ENCODE results near the gene PYY.

PYY gene

DNA sequence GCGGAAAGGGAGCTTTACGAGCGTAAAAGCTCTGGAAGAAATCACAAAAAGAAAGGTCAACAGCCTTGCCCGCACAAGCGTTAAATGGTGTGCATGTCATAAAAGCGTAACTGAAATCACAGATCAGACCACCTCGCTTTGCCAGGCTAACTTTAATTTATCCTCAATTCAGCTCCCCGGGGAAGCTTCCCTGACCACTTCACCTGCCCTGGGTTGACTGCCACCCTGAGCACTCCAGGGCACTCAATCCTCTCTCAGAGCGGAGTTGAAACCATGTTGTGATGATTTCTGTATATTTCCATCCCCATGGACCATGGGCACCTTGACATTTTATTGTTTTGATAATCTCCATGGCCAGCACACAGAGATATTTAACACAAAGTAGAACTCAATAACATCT is 34.6 kb upstream of the PYY start:
- TF ChIP-seq, protein P1, sequence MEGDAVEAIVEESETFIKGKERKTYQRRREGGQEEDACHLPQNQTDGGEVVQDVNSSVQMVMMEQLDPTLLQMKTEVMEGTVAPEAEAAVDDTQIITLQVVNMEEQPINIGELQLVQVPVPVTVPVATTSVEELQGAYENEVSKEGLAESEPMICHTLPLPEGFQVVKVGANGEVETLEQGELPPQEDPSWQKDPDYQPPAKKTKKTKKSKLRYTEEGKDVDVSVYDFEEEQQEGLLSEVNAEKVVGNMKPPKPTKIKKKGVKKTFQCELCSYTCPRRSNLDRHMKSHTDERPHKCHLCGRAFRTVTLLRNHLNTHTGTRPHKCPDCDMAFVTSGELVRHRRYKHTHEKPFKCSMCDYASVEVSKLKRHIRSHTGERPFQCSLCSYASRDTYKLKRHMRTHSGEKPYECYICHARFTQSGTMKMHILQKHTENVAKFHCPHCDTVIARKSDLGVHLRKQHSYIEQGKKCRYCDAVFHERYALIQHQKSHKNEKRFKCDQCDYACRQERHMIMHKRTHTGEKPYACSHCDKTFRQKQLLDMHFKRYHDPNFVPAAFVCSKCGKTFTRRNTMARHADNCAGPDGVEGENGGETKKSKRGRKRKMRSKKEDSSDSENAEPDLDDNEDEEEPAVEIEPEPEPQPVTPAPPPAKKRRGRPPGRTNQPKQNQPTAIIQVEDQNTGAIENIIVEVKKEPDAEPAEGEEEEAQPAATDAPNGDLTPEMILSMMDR (IDR thresholded peaks at IDR 0.05): no peak
- no peaks in the 10 kb centered on the region for H3K36me3 ChIP-seq
- H3K4me1 ChIP-seq (ENCODE audit: control insufficient read depth in 1 of 2, insufficient read depth in 1 of 2, low read depth in 1 of 2, low read length in 1 of 2): peaks cover 3 to 5% of the 10 kb centered on the region in 2 experiments

DNA sequence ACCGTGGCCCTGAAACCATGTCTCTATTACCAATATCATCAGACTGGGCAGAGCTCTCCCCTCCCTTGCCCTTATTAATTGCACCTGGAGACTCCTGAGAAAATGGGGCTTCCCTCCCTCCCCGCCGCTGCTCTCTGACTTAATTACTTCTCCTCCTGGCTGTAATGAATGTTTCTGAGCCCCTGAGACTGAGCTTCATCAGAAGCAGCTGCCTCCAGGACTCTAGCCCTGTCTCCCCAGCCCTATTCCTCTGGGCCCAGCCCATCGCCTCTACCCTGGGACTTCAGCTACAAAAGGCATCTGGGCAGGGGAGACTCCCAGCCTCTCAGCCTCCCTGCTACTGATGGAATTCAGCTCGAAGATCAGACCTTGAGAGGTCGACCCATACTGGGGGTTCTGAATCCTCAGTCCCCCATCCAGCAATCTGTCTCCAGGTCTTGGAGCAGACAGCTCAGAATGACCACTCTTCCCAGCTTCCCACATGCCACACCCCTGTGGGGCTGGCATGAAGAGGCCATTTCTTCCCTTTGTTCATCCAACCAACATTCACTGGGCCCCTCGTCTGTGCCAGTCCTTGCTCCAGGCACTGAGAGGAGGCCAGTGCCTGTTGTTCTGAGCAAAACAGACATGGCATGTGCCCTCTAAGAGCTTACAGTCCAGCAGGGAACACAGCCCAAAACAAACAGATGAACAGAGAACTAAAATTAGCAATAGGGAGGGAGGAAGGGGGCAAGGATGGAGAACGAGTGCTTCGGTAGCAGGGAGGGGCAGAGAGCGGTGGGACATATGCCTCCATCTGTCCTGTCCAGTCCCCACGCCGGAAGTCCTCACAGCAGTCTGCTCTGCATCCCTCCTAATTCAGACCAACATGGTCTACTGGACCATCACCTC is 33.6 kb upstream of the PYY start:
- TF ChIP-seq, protein P1 (IDR thresholded peaks at IDR 0.05): no peak
- Histone ChIP-seq H3K4me1 (ENCODE audit: control insufficient read depth in 1 of 2, insufficient read depth in 1 of 2, low read depth in 1 of 2, low read length in 1 of 2) (peaks cover 3 to 5% of the 10 kb centered on the region in 2 experiments), H3K4me3 (ENCODE audit: low read depth in 1 of 2, low read length in 1 of 2) (no peak overlapping the region), H3K9me3 (no peaks in the 10 kb centered on the region), H3K27ac (no peak overlapping the region), H3K36me3 (no peaks in the 10 kb centered on the region), H3K27me3 (peaks cover 61% of the 10 kb centered on the region)

More for the DNA sequence above, 34.6 kb upstream of the PYY start:
- Histone ChIP-seq H3K27ac (no peak overlapping the region), H3K27me3 (peaks cover 51% of the 10 kb centered on the region), H3K9me3 (no peaks in the 10 kb centered on the region), H3K4me3 (ENCODE audit: low read depth in 1 of 2, low read length in 1 of 2) (no peak overlapping the region)

DNA sequence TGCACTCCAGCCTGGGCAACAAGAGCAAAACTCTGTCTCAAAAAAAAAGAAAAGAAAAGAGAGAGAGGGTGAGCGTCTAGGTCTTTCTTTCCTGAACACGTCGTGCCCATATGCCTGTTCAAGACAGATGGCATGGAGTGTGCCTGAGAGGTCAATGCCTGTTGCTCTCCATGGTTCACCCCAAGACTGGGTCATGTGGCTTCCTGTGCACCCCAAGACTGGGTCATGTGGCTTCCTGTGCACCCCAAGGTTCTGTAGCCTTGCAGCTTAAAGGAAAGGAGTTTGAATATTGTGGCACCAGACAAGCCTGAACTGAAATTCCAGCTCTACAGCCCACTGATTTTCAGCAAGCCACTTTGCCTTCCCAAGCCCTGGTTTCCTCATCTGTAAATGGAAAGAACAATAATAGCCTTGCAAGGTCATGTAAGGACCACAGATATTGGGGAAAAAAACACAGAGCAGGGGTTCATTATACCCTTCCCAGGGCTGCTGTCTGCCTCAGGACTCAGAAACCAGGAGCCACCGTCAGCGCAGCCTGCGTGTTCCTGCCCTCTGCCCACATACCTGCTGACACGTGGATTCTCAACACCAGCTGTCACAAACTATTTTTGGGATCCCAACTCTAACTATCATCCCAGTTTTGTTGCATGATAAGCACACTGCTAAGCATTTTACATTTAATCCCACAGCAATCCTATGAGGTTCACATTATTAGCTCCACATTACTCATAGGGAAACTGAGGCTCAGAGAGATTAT is 32.7 kb upstream of the PYY start:
- Histone ChIP-seq H3K36me3 (no peaks in the 10 kb centered on the region), H3K27ac (no peak overlapping the region), H3K9me3 (no peaks in the 10 kb centered on the region), H3K4me3 (ENCODE audit: low read depth in 1 of 2, low read length in 1 of 2) (no peak overlapping the region), H3K27me3 (peaks cover 70% of the 10 kb centered on the region), H3K4me1 (ENCODE audit: control insufficient read depth in 1 of 2, insufficient read depth in 1 of 2, low read depth in 1 of 2, low read length in 1 of 2) (peaks cover 3 to 5% of the 10 kb centered on the region in 2 experiments)
- TF ChIP-seq, protein P1 (IDR thresholded peaks at IDR 0.05): no peak

DNA sequence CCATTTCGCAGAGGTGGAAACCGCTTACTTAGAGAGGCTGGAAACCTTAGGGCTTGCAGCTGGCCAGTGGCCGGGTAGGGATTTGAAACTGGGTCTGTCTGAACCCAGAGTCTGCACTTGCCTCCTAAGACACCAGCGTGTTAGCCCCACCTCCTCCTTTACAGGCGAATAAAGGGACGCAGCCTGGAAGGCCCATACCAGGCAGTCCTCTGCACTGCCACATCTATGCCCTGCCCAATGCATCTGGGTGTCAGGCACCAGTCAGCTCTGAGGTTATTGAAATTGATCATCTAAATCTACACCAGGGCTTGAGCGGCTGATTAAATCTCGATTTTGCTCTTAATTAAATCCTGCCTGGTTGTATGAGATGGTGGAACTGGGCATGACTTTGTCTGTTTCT is 30.8 kb upstream of the PYY start:
- H3K4me3 ChIP-seq (ENCODE audit: low read depth in 1 of 2, low read length in 1 of 2): no peak overlapping the region
- no peak overlapping the region for H3K27ac ChIP-seq
- TF ChIP-seq, protein P1 (IDR thresholded peaks at IDR 0.05): no peak
- peaks cover 3 to 5% of the 10 kb centered on the region in 2 experiments for H3K4me1 ChIP-seq (ENCODE audit: control insufficient read depth in 1 of 2, insufficient read depth in 1 of 2, low read depth in 1 of 2, low read length in 1 of 2)
- H3K36me3 ChIP-seq: no peaks in the 10 kb centered on the region
- peaks cover 87% of the 10 kb centered on the region for H3K27me3 ChIP-seq
- H3K9me3 ChIP-seq: no peaks in the 10 kb centered on the region

DNA sequence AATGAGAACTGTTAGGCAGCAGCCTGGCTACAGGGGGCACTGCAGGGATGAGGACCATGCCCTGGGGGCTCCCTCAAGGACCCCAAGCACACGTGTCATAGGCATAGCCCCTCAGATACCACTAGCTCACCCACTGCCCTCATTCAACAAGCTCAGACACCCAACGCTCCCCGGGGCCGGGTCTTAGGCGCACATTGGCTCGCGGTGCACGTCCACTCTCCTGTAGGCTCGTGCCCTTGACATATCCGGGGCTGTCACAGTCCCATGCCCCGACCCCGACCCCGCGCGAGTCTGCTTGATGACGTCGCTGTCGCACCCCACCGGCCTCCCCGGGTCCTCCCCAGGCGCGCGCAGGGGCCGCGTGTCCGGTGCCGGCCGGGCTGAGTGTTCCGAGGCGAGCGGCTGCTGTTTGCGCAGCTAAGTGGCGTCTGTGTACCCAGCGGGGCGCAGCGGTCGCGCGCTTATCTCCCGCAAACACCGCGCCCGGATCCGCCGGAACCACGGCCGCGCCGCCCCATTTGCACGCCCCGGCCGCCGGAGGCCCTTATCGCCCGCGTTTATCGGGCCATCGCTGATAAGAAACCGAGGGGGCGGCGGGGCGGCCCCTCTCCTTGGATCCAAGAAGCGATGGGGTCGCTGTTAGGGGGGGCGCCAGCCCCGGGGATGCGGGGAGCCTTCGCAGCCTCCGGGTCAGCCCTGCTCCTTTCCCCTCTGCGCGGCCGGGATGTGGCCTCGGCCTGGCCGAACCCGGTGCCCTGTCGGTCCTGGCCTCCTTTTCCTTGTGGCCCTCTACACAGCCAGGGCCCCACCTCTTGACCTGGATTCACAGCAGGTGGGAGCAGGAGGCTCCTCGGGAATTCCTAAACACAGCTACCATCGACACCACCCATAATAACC is 30.0 kb upstream of the PYY start:
- Histone ChIP-seq H3K9me3 (no peaks in the 10 kb centered on the region), H3K27me3 (peaks cover 93% of the 10 kb centered on the region), H3K4me1 (ENCODE audit: control insufficient read depth in 1 of 2, insufficient read depth in 1 of 2, low read depth in 1 of 2, low read length in 1 of 2) (peaks cover 3 to 5% of the 10 kb centered on the region in 2 experiments), H3K4me3 (ENCODE audit: low read depth in 1 of 2, low read length in 1 of 2) (no peak overlapping the region), H3K27ac (no peak overlapping the region), H3K36me3 (no peaks in the 10 kb centered on the region)
- TF ChIP-seq, protein P1 (IDR thresholded peaks at IDR 0.05): no peak
